ENCODE data around the gene C16orf46.
"Not testable (repeated sequence)": the region's sequence is repeated elsewhere in the genome, so short reads cannot be mapped to it uniquely, and the experiment has no call there.

The C16orf46 gene, protein sequence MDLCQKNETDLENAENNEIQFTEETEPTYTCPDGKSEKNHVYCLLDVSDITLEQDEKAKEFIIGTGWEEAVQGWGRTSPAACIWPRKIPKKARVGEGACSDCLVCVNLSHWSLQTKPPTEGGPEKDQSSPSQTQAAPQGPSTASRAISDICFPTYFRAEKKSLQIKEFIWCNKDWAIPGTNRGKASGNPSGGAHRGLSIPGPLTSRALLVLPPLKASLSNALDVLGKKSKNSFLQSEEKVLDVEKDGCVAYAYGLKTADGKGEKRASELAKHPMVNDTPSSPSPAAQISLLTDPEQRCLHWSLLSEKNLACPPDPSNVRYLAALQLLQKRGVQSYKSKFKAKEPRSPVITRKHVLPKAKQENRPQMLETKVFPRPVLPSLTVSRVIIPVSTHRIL

DNA sequence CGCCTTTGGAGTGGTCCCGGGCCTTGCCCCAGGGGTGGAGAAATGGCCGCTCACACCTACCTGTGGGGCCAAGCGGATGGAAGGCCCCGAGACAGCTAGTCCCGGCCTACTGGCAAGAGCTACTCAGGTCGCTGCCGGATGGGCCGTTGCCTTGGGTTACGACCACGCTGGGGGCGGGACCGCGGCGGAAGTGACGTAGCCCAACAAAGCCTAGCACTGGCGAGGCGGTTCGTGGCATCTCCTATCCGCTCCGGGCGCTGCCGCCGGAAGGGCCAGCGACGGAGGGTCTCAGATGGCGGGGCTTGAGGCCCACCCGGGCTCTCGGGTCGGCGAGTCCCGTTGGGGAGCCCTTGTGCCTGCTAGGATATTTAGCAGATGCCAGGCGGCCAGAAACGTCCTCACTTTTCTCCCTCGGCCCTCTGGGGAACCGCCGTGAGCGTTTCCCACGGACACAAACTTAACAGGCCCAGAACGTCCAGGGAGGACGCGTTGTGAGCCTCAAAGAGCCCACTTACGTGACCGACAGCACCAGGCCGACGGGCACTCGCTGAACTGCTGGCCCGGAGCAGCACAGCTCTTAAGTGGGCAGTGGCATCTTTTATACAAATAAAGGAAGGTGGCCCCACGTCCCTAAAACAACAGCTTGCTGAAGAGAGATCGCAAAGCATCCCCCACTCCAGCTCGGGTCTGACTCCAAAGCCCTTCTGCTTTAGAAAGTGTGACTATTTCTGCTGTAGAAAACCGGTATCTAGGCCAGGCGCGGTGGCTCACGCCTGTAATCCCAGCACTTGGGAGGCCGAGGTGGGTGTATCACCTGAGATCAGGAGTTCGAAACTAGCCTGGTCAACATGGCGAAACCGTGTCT is at the start of gene C16orf46:
Gene C16orf46, minus strand, starts transcription at position 163 of the 865 bp plus-strand sequence. CDS start 13,283 bp downstream, outside the sequence.
- DNase-seq (ENCODE audit: low read depth in 2 of 2), result peak; percentile 81 to 84

DNA sequence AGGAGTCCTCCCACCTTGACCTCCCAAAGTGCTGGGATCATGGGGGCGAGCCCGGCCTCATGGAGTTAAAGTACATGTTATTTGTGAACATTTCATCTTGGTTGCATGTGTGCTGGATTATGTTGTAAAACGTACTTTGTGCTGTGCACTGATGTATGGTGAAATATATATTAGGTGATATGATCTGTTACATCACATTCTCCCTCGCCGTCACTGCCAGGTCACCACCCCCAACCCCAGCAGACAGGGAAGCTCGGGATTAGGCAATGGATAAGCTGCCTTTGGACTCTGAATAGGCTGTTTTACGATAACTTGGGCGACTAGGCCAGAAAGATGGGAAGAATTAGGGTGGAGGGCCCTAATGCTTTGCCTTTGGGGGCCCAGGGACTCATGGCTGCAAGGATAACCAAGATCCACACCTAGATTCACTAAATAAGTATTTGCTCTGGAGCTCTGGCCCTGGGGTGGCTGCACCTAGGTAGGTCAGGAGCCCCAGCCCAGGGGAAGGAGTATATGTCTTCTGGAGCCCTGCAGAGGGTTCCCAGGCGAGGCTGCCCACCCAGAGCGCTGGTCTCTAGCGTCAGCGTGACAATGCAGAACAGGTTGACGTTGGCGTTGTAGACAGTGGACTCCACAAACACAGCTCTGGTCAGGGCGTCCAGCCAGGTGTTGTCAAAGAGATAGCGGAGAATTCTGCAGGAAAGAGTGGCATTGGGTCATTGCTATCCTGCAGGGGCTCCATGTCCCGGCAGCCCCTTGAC is 46.2 kb upstream of the C16orf46 start:
- DNase-seq (ENCODE audit: low read depth in 2 of 2), result no peak

DNA sequence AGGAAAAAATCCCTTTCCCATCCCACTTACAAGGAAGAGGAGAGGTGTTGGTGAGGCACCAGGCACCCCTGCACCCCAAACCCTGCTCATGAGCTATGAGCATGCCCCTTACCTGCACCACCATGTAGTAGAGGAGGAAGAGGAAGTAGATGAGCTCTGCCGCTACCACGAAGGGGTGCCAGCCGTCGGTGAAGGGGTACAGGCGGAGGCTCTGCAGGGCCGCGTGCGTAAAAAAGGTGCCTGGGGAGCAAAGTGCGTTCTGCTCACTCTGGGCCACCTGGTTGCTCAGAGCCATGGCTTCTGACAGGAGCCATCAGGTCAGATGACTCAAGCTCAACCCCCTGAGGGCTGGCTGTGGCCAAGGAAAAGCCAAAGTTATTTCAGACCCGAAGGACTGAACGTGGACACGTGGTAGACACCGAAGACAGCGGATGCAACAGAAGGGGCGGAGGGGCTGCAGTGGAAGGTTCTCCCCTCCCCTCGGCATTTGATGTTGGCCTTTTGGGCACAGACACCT is 44.5 kb upstream of the C16orf46 start:
- no peak for DNase-seq (ENCODE audit: low read depth in 2 of 2)

DNA sequence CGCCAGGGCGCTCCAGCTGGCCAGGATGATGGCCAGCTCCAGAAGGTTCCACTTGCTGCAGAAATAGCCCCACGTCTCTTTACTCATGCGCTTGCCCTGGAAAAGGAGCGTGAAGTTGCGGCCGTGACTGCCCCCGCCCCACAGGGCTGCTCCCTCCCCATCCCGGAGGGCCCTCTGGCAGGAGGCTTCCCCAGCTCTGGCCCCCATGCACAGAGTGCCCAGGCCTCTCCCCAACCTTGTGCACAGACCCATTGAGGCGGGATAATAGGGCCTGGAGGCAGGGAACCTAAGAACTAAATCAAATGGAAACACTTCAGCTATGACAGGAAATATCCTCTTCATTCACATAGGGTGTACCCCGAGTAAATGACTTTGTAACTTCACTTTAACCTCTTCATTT is 40.4 kb upstream of the C16orf46 start:
- DNase-seq (ENCODE audit: low read depth in 2 of 2), result no peak

DNA sequence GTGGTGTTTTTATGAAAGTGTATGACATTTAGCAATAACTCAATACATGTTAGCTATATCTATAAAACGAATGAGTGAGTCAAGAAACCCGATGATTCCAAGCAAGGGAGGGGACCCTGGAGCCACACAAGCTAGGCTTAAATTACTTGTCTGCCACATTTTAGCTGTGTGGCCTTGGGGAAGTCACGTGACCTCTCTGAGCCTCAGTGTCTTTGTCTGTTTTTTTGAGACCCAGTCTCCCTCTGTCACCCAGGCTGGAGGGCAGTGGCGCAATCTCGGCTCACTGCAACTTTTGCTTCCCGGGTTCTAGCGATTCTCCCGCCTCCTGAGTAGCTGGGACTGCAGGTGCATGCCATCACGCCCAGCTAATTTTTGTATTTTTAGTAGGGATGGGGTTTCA is 39.2 kb upstream of the C16orf46 start:
- DNase-seq (ENCODE audit: low read depth in 2 of 2), result no peak

DNA sequence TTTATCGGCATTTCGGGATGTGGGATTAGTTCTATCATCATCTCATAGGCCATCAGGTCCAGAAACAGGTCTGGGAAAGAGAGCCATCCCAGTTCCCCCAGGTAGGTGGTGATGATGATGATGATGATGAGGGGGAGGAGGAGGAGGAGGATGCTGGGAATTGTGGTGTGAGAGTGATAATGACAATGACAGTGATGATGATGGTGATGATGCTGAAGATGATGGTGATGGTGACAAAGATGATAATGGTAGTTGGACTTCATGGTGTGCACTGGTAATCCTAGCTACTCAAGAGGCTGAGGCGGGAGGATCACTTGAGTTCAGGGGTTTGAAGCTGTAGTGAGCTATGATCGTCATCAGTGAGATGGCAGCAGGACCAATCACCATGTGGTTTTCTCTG is 35.4 kb upstream of the C16orf46 start:
- DNase-seq (ENCODE audit: low read depth in 2 of 2), result no peak

DNA sequence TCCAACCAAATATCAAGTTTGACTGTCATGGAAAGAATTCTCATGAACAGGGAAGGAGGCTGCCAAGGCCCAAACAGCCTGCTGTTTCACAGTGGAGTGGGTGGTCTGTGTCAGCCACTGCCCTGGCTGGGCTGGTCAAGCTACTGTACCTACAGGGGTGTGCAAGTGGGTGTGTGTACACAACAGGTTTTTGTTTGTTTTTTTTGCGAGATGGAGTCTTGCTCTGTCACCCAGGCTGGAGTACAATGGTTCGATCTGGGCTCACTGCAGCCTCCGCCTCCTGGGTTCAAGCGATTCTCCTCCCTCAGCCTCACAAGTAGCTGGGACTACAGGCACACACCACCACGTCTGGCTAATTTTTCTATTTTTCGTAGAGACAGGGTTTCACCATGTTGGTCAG is 32.2 kb upstream of the C16orf46 start:
- DNase-seq (ENCODE audit: low read depth in 2 of 2), result not testable (repeated sequence)

DNA sequence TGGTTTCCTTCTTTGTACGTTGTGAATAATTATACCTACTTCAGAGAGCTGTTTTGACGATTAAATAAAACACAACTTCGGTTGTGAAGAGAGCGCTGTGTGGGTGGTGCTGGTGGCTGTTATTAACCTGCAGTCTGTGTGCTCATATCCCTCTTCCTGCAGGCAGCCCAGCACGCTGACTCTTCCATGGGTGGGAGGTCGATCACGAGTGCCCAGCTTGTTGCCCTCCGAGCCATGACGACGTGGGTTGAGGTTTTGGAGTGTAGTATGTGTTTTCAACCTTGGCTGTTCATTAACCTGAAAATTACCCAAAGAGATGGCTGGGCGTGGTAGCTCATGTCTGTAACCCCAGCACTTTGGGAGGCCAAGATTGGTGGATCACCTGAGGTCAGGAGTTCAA is 30.5 kb upstream of the C16orf46 start:
- DNase-seq (ENCODE audit: low read depth in 2 of 2), result no peak

DNA sequence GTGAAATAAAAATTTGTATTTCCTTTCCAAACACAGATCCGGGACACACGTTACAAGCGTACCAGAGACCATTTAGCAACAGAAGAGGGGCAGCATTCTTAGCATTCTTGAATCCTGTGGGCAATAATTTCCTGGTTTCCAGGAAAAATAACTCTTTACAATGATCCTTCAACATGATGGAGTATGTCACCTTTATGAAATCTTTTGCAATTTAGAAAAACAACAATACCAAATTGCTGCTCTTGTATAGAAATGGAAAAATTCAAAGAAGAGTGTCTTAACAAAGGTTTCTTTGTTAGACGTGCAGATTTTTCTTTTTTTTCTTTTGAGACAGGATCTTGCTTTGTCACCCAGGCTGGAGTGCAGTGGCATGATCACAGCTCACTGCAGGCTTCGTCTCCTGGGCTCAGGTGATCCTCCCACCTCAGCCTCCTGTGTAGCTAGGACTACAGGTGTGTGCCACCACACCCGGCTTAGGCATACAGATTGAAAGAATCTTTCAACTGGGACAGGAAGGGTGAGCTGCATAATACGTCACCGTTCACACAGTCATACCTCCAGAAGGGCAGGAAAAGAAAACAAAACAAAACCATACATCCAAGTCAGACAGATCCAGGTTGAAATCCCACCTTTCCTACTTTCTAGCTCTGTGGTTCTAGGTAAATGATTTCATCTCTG is 29.9 kb upstream of the C16orf46 start:
- no peak for DNase-seq (ENCODE audit: low read depth in 2 of 2)

DNA sequence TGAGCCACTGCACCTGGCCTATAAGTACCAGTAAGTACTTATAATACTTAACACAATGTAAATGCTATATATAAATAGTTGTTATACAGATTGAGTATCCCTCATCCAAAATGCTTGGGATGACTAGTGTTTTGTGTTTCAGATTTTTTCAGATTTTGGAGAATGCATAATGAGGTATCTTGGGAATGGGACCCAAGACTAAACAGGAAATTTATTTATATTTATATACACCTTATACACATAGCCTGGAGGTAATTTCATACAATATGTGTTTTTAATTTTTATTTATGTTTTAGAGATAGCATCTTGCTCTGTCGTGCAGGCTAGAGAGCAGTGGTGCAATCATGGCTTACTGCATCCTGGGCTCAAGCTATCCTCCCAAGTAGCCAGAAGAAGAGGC is 28.9 kb upstream of the C16orf46 start:
- DNase-seq (ENCODE audit: low read depth in 2 of 2), result no peak

DNA sequence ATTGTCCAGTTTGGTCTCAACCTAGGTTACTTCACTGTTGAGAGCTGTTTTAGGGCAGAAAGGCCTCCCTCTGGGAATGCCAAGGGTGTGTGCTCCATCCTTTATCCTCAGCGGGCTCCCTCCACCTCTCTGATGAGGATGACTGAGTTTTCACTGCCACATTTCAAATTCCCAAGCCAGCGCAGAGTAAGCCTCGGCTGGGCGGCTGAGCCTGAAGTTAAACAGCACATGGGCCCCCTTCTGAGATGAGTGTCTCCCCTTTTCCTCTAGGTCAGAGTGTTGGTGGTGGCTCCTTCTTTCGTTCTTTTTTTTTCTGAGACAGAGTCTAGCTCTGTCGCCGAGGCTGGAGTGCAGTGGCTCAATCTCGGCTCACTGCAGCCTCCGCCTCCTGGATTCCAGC is 24.7 kb upstream of the C16orf46 start:
- no peak for DNase-seq (ENCODE audit: low read depth in 2 of 2)

DNA sequence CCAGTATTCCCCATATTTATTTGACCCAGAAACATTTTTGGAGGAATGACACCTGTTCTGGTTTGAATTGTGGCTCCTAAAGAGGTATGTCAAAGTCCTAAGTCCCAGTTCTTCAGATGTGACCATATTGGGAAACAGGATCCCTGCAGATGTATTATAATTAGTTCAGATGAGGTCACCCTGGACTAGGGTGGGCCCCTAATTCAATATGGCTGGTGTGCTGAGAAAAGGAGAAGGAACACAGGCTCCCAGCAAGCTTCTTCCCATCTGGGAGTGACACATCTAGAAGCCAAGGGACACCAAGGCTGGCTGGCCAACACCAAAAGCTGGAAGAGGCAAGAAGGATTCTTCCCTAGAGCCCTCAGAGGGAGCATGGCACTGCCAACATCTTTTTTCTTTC is 22.9 kb upstream of the C16orf46 start:
- no peak for DNase-seq (ENCODE audit: low read depth in 2 of 2)

DNA sequence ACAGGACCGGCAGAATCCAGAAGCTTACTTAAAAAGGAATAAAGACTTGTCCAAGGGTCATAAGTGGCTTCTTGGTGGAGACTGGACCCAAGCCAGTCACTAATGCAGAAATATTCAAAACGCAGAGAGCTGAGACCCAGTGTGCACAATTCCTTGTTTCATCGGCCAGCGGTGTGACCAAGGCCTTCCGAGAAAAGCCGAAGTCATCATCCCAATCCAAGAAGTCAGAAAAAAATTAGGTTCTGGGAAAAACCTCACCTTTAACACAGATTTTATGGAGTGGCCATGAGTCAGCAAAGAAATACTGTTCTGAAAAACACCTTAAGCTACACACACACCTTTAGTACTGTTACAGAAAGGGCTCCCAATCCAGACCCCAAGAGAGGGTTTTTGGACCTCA is 20.2 kb upstream of the C16orf46 start:
- DNase-seq (ENCODE audit: low read depth in 2 of 2), result no peak

DNA sequence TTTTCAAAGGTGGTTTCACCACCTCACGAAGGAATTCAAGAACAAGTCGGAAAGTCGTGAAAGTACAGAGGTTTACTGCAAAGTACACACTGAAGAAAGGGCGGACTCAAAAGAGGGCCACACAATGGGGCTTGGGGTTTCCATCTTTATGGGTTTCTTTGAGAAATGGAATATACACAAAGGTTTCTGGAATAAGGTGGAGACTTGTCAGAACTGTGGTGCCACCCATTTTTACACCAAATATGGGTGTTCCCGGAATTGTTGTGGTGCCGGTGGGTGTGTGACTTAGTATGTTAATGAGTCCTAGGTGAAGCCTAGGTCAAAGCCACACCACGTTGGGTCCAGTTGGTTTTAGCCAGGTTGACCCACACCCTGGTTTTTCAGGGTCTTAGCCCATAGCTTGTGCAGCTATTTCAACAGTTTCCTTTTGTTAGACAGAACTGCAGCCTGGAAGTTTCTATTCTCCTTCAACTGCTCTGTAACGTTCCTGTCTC is 19.7 kb upstream of the C16orf46 start:
- no peak for DNase-seq (ENCODE audit: low read depth in 2 of 2)

DNA sequence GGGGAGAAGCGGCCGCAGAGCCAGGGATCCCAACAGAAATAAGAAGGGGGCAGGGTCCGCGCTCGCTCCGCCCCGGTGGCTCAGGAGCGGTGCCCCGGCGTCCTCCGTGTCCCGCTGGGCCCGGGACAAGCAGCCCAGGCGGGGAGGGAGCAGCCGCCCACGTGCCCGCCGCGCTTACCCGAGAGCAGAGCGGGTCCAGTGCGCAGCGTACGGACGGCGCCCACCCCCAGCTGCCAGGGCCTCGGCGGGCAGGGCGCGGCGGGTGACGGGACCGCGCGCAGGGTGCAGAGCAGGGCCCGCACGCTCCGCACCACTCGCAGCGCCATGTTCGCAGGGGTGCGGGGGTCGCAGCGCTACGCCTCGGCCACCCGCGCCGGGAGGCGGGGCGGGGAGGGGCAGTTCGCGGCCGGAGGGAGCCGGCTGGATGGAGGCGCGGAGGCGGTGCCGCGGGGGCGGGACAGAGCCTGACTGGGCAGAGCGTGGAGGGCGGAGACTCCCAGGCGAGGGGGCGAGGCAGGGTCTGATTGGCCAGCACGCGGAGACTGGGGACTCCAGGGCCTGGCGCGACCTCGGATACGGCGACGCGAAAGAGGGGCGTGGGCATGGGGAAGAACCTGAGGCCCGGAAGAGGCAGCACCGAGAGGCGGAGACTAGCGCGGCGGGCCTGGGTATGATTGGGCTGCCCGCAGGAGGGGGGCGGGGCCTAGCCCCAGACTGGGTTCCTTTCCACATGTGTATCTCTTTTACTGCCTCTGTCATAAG is 19.1 kb upstream of the C16orf46 start, which contains the start of gene GCSH:
Gene GCSH, minus strand, starts transcription at position 443 of the 762 bp plus-strand sequence. Its CDS starts 117 bp downstream, at position 326.
- DNase-seq (ENCODE audit: low read depth in 2 of 2), result peak; percentile 94

DNA sequence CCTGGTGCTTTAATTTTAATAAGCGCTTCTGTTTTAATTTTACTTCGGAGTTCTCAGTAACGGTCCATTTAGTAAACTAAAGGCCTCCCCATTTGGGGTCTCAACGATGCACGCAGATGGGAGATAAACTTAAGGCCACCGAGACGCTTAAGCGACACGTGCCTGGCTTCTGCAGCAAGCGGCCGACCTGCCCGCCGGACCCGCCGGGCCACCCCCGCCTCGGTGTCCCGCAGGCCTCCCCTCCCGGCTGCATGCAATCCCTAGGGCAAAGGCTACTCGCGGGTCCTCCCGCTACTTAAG is 18.6 kb upstream of the C16orf46 start:
- no peak for DNase-seq (ENCODE audit: low read depth in 2 of 2)

DNA sequence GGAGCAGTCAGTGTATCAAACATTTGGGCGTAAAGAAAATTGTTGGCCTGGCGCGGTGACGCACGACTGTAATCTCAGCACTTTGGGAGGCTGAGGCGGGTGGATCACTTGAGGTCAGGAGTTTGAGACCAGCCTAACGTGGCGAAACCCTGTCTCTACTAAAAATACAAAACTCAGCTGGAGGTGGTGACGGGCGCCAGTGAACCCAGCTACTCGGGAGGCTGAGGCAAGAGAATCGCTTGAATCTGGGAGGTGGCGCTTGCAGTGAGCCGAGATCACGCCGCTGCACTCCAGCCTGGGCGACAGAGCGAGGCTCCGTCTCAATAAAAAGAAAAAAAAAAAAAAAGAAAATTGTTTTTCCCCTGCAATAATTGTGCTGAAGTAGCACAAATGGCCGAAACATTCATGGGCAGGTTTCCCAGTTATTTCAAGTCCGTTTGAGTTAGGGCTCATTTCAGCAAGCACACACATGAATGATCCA is 17.8 kb upstream of the C16orf46 start:
- DNase-seq (ENCODE audit: low read depth in 2 of 2), result no peak

DNA sequence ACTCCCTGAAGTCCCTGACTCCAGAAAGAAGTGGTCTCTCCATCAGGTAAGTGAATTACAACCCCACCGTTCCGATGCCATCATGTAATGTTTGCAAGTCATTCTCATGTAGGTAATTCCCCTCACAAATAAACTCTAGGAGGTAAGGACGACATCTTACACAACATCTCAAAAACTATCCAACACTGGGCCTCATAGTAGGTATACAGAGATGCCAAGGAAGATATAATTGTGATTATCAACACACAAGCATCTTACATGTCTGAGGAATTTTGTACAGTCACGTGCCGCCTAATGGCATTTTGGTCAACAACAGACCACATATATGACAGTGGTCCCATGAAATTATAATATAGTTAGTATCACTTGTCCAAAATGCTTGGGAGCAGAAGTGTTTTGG is 11.8 kb upstream of the C16orf46 start:
- no peak for DNase-seq (ENCODE audit: low read depth in 2 of 2)

DNA sequence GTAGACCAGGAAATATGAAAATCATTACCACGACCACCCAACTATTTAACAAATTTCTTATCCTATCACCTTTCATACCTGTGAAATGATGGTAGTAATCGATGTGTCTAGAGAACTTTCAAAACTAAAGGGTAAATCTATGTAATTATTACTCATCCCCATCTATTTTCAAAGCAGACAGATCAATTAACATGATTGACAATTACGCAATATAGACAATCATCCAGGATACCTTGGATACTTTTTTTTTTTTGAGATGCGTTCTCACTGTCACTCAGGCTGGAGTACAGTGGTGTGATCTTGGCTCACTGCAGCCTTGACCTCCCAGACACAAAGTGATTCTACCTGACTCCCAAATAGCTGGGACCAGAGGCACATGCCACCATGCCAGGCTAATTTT is 4.0 kb upstream of the C16orf46 start:
- no peak for DNase-seq (ENCODE audit: low read depth in 2 of 2)

DNA sequence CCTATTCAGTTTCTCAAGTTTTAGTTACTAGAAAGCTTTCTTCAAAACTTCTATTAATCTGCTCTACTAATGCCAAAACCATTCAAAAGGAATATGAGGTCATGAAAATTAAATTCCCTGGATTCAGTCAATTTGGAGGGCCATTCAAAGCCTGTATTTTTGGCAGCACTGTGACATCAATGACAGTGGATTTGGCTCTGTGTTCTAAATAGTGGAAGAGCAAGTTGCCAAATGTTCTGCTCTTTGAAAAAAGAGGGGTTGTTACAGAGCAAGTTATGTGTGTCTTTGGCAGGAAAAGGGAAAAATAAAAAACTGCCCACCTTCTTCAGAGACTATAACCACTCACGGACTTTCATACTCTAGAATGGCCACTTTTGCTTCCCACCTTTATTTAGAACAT is 3.2 kb upstream of the C16orf46 start:
- DNase-seq (ENCODE audit: low read depth in 2 of 2), result no peak
